Activated CD4-positive, alpha-beta T cell treated with anti-CD3 and anti-CD28 coated beads, Interleukin-10, Interleukin-2, amounts not matched to agents 100 ng/mL and 50 ng/mL, durations not matched to agents 16 hours and 8 hours (primary cell): ENCODE results near the gene DUSP28.
"Not testable (repeated sequence)": the region's sequence is repeated elsewhere in the genome, so short reads cannot be mapped to it uniquely, and the experiment has no call there.

Experiments used
- DNase-seq: peaks from one replicate; pipeline ENCODE4 v3.0.0-alpha.2; 2020

The DUSP28 gene

DNA sequence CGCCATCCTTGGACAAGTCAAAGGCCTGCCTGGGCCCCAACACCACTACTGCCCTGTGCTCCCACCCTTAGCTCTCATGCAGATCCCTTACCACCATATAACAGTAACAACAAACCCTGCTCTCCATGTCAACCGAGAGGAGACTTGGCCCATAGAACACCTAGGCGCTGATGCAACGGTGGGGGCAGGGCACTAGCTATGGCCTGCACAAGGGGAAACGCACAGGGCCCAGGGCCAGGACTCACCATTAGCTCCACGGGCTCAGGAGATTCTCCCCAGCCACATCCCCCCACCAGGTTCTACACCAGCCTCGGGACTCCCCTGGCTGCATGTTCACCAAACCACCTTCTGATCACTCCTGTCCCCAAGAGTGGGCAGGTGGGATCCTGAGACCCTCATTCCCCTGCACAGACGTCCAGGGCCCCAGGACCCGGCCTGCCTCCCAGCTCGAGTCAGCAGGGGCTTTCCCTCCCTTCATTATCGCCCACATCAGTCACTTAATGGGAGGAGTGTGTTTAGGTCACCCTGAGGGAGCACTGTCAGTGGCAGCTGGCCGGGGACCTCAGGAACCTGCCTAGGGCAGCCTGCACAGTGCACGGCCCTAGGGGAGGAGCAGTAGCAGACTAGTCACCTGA is 31.6 kb upstream of the DUSP28 start:
- no peak for DNase-seq

DNA sequence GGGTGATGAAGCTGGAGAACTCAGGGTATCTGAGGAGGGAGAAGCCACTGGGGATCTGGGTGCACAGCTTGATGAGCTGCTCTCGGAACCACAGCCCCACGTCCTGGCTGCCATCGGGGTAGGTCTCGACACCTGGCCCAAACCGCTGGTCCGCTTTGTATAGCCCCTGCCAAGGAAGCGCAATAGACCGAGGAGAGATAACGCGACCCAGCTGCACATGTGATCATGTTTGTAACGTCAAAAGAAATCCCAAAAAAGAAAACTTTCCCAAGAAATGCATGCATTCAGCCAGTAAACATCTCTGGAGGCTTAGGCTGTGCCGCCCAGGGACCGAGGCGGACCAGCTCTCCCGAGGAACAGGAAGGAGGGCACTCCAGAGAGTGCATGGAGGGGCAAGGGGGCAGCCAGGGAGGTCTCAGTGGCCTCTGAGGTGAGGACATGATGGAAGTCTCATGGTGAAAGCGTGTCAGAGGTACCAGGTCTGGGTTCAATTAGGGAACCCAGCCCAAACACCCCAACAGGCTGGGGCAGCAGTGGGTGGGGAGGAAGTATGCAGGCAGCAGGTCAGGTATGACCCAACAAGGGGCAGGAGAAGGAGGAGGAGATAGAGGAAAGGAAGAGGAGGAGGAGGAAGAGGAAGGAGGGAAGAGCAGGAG is 30.7 kb upstream of the DUSP28 start:
- DNase-seq, result no peak

DNA sequence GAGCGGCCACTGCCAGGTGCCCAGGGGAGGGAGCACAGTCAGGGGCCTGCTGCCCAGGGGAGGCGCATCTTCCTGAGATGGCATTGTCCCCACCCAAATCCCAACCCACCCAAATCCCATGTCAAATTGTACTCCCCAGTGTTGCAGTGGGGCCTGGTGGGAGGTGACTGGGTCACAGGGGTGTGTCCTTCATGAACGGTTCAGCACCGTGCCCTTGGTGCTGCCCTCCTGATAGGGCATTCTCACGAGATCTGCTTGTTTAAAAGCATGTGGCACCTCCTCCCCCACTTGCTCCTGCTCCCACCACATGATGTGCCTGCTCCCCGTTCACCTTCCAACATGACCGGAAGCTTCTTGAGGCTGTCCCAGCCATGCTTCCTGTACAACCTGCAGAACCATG is 30.0 kb upstream of the DUSP28 start:
- DNase-seq, result no peak

DNA sequence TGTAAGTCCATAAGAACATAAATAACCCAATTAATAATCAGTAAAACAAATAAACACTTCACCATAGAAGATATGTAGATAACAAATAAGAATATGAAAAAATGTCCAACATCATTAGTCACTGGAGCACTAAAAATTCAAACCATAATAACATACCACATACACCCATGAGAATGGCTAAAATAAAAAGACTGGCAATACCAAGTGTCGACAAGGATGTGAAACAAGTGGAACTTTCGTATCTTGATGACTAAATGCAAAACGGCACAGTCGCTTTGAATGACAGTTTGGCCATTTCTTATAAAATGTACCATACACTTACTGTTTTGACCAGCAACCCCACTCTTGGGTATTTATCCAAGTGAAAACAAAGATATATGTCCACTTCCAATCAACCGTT is 29.1 kb upstream of the DUSP28 start:
- no peak for DNase-seq

DNA sequence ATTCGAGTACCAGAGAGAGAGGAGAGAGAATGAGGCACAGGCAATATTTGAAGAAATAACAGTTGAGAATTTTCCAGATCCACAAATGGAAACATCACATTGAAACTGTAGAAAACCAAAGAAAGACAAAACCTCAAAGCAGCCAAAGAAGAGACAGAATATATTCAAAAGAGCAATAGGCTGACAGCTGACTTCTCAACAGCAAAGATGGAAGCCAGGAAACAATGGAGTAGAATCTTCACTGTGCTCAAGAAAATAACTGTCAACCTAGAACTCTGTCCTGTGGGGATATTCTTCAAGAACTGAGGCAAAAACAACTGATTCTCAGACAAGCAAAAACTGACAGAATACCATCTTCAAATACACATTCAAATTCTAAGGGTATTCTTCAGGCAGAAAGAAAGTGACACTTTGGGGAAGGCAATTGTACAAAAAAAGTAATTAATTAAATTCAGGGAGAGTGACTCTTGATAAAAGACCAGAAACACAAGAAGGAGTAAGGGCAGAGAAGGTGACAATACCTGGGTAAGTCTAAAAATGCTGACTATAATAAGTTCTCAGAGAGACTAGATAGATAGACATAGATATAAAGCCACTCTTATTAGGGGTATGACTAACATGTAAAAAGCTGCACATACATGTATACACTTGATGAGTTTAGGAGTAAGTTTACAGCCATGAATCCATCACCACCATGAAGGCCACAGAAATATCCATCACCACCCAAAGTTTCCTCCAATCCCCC is 28.0 kb upstream of the DUSP28 start:
- DNase-seq, result no peak

DNA sequence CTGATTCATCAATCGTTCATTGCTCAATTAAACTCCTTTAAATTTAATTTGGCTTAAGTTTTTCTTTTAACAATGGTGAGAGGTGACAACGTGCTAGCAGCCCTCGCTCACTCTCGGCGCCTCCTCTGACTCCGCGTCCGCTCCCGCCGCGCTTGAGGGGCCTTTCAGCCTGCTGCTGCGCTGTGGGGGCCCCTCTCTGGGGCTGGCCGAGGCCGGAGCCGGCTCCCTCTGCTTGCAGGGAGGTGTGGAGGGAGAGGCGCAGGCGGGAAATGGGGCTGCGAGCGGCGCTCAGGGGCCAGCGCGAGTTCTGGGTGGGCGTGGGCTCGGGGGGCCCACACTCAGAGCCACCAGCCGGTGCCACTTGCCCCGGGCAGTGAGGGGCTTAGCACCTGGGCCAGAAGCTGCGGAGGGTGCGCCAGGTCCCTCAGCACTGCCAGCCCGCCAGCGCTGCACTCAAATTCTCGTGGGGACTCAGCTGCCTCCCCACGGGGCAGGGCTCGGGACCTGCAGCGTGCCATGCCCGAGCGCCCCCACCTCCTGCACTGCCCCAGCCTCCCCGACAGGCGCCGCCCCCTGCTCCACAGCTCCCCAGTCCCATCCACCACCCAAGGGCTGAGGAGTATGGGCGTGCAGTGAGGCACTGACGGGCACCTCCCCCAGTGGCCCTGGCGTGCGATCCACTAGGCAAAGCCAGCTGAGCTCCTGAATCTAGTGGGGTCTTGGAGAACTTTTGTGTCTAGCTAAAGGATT is 22.0 kb upstream of the DUSP28 start:
- no peak for DNase-seq

DNA sequence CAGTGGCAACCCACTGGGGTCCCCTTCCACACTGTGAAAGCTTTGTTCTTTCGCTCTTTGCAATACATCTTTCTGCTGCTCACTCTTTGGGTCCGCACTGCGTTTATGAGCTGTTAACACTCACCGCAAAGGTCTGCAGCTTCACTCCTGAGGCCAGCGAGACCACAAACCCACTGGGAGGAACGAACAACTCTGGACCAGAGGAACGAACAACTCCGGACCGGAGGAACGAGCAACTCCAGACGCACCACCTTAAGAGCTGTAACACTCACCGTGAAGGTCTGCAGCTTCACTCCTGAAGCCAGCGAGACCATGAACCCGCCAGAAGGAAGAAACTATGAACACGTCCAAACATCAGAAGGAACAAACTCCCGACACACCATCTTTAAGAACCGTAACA is 21.1 kb upstream of the DUSP28 start:
- not testable (repeated sequence) for DNase-seq

DNA sequence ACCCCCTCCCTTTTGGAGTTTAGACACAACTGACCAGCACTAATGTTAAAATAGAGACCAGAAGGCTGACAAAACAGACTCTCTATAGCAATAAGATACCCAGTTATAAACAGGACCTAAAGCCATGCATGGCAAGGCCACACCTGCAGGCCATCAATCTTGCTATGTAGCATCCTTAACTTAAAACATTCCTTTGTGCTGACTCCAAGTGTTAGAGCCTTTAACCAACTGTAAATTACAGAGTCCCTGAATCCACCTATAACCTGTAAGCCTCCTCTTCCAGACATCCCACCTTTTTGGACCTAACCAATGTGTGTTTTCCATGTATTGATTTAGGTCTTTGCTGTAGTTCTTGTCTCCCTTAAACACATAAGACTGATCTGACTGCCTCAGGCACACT is 20.3 kb upstream of the DUSP28 start:
- no peak for DNase-seq

DNA sequence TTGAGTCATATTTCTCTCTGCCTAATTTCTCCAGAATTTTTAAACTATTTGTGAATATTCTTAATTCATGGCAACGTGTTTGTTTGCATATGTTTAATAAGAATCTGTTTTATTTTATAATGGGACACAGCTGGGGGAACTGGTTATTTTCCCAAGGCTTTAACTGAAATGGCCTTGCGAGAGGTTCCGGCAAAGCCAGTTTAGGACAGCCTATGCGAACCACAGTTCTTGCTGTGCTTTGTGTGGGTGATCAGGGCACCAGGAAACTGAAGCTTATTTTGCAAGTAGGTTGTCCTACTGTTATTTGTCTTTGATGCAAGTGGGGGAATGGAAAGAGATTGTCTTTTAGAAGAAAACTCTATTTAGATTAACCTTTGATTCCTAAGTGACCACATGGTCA is 8.9 kb upstream of the DUSP28 start:
- no peak for DNase-seq

DNA sequence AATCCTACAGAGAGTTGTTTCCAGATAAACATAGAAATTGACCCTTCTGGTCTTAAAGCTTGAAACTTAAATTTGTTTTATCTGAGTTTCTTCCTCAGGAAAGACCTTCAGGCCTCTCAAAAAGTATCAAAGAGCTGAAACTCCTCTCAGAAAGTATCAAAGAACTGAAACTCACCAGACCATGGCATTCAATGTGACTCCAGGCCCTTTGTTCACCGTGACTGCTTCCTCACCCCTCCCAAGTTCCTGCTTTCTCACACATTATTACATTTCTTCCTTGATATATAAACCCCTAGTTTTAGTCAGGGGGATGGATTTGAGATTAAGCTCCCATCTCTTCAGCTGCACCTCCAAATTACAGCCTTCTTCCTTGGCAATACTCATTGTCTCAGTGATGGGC is 8.3 kb upstream of the DUSP28 start:
- no peak for DNase-seq

DNA sequence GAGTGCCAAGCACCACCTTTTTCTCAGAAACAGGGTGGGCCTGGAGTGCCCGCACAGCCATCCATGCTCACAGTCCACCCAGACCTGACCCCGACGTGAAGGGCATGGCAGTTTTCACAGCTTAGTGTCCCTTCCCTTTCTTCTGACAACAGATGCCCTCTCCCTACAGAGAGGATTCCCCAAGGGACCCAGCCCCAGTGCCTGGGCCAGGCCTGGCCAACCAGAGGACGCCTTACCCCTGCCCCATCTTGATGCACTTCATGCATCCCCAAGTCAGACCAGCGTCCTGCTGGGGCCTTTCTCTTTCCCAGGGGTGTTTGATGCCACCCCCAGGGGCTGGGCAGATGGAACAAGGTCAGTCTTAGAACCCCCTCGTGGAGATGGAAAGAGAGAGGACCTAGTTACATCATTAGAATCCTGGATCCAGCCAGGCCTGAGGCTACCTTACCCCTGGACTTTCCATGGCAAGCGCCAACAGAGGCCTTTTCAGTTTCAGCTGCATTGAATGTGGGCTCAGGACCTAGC is 6.1 kb upstream of the DUSP28 start:
- DNase-seq, result no peak

DNA sequence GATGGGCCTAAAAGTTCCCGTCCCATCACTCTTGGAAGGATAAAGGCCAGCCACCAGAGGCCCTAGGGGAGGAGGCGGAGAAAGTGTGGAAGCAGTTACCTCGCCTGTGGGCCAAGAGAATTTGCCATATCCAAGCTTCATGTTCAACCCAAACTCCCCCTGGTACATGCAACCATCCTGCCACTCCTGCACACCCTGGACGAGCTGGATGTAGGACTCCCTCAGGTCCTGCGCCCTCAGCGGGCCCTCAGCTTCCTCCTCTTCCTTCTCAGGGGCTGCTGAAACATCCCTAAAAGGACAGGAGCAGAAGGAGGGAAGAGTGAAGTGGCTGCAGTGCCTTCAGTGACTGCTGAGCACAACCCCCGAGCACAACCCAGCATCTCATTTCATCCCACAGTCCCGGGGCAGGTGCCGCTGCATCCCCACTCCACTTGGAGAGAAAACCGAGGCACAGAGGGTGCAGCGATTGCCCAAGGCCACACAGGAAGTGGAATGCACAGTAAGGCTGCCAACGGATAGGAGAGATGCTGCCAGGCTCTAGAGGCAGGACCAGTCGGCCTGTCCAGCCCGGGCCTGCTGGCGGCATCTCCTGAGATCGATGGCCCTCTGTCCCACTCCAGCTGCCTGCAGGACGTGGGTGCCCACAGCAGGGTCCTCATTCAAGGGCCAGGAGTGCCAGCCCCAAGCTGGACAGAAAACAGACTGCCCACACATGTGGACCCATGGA is 5.2 kb upstream of the DUSP28 start:
- DNase-seq, result no peak

DNA sequence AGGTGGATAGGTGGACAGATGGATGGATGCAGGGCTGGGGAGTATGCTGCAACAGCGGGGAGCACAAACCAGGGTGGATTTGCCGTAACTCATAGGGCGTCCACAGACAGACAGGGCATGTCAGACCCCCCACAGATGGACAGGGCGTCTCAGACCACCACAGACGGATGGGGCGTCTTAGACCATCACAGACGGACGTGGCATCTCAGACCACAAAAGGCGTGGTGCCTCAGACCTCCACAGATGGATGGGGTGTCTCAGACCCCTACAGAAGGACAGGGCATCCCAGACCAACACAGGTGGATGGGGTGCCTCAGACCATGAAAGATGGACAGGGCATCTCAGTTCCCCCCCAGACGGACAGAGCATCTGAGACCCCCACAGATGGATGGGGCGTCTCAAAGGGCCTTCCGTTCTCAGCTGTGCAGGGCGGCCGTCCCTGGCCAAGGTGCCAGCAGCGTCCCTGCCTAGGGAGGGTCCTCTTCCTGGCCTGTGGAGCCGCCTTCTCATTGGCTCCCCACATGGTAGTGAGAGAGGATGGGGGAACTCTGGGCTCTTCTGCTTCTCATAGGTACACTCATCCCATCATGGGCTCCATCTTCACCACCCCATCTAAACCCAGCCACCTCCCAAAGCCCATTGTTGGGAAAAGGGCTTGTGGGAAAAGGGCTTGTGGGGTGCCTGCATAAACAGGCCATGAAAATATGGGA is 4.5 kb upstream of the DUSP28 start:
- DNase-seq, result no peak

DNA sequence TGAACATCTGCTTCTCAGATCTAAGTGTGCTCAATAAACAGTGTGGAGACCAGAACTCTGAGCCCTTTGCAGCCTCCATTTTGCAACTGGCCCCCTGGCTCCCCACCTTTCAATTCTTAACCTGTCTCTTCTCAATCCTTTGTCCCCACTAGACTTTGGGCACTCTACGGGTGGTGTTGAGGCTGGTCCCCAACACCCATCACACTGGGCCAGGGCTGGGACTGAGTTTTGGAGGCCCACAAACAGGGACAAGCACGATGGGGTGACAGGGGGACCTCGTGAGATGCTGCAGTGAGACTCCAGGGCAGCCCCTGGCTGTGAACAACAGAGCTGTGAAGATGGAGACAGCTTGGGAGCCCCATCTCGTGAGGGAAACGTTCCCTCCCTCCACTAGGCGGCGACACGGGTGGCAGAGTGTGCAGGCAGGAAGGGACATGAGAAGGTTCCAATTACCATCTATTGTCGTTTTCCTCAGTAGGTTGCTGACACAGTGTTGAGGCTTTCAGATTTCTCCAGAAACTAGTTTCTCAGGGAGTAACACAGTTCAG is 3.5 kb upstream of the DUSP28 start:
- DNase-seq, result peak; percentile 79

DNA sequence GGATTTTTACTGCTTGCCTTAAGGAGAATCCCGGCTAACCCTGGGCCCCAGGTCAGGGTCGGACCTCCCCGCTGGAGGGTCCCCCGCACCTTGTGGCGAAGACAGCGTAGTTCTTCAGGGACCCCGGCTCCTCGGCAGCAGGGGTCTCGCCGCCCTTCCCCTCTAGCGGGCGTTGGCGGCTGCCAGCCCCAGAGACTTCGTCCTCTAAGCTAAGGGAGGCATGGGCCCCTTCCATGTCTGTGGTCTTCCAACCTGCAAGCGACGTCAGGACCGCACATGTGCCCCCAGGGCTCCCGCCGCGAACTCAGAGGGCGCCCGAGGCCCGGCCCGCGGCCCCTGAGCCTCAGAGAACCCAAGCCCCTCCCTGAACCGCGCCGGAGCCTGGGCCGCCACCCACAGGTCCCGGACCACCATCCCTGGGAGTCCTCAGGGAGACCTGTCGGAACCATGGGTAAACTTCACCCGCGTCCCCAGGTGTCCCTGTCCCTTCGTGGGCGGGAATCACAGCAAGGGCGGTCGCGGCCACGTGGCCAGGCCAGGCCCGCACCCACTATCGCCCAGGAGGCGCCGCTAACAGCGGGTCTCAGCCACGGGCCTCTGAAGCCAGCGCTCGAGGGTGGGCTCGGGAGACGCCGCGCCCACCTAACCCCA is 2.9 kb upstream of the DUSP28 start:
- DNase-seq, result no peak

DNA sequence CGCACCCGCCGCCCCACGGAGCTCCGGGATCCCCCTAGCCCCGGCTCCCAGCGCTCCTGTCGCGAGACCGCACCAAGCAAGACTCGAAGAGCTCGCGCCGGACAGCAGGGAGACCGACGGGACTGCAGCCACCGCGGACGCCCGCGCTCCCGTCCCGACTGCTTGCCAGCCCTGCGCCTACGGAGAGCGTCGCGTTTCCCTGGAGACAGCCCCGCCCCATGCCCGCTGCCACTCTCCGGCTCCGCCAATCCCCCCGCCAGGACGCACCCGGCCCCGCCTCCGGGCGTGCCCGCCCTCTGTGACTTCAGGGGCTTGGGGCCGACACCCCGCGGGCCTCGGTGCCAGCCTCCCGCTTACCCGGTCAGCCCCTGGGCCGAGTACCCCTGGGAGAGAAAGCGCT is 2.3 kb upstream of the DUSP28 start, which contains the start of gene ANKMY1:
TSS of gene ANKMY1 (minus strand) at position 181 of the 400 bp plus-strand sequence. CDS start 653 bp downstream, outside the sequence.
- DNase-seq, result peak; percentile 84

DNA sequence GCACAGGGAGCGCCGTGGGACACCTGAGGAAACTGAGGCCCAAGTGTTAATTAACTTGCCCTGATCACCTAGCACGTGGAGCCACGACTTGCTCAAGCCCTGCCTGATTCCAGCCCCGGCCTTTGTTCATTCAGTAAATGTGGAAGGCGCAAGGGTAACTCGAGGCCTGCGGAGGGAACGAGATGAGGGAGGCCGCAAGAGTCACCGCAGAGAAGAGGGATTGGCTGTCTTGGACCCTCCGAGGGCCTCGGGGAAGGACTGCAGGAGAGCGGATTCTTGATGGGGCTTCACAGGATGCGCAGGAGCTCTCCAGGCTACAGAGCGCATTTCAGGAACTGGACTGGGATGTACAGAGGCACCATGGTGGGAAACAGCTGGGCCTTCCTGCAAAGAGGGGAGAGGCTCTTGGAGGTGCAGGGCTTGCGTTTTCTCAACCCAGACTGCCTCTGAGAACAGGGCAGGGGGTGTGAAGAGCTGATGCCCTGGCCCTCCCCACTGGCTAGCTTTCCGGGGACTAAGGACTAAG is 1.9 kb upstream of the DUSP28 start:
- DNase-seq, result no peak

DNA sequence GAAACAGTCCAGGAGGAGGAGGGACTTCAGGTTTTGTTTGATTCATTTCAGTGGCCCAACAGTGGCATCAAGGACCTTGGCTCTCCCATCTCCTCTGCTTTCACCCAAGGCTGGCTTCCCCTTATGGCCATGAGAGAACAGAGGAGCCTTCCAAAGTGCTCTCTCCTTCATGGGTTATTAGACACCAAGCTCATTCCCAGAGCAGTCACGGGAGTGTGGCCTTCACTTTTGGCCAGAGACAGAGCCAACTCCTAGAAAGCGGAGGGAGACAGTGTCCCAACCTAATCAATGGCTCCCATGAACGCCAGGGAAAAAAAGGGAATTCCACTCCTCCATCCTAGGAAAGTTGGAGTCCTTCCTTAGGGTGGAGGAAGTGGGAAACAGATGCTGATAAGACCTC is 871 bp upstream of the DUSP28 start:
- DNase-seq, result peak; percentile 42

DNA sequence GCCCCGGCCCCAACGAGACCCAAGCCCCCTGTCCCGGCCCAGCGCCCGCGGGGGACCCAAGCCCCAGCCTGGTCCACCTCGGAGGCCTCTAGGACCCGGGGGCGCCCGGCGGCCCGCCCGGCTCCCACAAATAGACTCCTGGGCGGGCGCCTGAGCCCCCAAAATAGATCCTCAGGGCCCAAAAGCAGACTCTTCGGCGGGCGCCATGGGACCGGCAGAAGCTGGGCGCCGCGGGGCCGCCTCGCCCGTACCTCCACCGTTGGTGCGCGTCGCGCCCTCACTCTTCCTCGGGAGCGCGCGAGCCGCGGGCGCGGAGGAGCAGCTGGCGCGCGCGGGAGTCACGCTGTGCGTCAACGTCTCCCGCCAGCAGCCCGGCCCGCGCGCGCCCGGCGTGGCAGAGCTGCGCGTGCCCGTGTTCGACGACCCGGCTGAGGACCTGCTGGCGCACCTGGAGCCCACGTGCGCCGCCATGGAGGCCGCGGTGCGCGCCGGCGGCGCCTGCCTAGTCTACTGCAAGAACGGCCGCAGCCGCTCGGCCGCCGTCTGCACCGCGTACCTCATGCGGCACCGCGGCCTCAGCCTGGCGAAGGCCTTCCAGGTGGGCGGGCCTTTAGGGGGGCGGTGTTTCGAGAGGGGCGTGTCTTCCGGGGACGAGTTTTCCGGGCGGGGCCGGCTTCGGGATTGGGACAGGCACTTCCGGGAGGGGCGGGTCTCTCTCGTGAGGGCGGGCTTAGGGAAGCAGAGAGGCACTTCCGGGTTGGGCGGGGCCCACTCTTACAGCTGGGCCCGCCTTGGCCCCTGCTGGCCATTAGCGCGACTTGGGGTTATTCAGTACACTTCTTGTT is 545 bp downstream of the DUSP28 start:
- DNase-seq, result peak; percentile 99
